Mucosa of gallbladder (tissue), 1 donor: ENCODE results near the gene PRR19. TPM values are rescaled to one million over a fixed set of nuclear protein-coding genes. Genes with fewer than 3 reads are reported as not detected.

Source experiments
- DNase-seq: peaks from one replicate; pipeline ENCODE4 v3.0.0-alpha.2; 2020; ENCODE audit warnings: low spot score
- total RNA-seq: library from RNA; stranded (reverse); gene quantifications from one replicate; pipeline ENCODE4 v1.2.1, GENCODE V29; 2021
- donor health status: DM: no; HTN: no; CAD: no.

Gene PRR19
- total RNA-seq, 1 donor from 2014 or later: 0.75 TPM

DNA sequence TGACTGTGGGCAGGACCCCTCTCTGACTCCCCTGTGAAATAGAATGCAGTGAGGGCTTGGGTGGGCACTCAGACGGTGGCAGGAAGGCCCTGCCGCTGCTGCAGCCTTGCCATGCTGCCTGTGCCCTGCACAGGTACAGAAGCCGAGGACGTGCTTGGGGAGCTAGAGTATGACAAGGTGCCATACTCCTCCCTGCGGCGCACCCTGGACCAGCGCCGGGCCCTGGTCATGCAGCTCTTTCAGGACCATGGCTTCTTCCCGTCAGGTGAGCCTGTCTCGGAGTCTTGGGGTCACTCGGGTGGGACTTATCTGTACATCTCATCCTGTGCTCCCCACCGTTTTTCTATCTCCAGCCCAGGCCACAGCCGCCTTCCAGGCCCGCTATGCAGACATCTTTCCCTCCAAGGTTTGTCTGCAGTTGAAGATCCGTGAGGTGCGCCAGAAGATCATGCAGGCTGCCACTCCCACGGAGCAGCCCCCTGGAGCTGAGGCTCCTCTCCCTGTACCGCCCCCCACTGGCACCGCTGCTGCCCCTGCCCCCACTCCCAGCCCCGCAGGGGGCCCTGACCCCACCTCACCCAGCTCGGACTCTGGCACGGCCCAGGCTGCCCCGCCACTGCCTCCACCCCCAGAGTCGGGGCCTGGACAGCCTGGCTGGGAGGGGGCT, 7.3 kb upstream of the PRR19 start:
- DNase-seq: no peak

DNA sequence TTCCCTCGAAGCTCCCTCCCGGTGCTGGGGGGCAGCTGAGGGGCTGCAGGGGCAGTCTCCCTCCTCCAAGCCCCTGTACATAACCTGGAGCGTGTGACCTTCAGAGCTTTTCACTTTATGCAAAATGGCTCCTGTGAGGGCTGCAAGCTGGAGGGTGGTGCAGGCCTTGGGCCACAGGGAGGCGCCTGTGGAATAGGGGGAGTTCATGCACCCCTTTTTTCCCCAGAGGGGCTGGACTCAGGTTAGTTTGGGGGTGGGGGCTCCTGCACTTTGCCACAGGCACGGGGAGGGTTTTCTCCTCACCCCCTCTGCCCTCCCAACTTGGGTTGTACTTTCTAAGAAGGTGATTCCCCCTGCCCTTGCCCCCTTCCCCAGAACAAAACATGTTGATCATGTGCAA, 6.6 kb upstream of the PRR19 start:
- DNase-seq: no peak

DNA sequence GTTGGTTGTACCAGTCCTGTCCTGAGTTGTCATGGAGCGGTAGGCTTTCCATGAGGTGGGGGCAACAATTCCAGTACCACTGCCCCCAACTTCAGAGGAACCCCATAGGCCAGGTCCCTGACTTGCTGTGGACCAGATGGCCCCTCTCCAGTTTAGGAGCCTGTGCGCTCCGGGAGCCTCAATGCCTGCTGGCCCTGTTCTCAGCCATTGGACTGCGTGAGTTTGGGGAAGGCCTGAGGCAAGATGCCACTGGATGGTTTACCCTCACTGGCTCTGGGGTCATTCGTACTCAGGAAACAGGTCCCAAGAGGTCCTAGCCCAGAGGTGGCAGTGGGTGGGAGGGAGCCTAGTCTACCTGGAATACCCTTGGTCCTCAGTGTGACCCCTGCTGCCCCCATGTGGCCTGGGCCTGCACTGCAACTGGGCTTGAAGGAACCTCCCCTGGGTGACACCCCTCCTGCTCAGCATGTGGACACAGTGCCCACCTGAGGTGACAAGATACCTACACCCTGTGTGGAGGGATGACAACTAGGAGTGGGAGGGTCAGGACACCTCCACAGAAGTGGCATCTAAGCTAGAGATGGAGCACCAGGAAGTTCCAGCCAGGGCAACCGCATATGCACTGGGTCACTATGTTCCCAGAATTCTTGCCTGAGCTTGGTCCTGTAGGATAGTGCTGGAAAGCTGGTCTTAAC, 6.0 kb upstream of the PRR19 start:
- DNase-seq: peak; percentile 79

DNA sequence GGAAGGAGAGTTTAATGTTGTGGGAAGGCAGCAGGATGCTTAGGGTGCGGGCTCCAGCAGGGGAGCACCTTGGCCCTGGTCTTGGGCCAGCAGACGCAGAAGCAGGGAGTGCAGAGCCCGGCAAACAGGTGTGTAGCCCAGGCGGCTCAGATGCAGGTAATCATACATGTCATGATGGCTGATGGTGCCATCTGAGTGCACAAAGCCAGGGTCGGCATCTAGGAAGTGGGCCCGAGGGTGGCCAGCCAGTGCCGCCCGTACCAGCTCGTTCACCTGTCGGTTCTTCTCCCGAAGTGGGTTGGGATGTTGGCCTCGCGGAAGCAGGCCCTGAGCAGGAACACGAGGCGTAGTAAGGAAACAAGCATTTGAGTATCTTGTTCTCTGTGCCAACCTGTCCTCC, 4.9 kb upstream of the PRR19 start:
- DNase-seq: no peak

DNA sequence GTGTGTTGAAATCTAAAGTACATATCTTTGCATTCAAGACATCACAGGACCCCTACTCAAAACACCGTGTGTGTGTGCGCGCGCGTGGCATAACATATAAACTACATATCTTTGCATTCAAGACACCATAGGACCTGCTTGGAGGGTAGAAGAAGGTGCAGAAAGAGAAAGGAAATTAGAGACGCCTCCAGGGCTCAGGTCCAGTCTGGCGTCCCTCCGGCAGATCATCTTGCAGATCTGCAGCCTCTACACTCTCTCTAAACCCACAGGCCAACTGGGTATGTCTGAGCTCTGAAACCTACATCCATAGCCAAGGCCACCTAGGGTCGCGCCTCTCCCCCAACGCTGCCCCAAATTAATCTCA, 1.2 kb downstream of the PRR19 start:
- DNase-seq: no peak

DNA sequence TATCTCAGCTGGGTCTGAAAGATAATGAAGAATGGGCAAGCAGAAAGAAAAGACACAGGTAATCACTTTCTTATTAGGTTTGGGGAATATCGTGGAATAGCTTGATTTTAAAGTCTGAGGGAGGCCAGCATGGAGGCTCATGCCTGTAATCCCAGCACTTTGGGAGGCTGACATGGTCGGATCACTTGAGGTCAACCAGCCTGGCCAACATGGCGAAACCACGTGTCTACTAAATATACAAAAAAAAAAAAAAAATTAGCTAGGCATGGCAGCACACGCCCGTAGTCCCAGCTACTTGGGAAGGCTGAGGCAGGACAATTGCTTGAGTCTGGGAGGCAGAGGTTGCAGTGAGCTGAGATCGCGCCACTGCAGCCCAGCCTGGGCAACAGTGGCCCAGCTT, 1.9 kb downstream of the PRR19 start:
- no peak for DNase-seq

DNA sequence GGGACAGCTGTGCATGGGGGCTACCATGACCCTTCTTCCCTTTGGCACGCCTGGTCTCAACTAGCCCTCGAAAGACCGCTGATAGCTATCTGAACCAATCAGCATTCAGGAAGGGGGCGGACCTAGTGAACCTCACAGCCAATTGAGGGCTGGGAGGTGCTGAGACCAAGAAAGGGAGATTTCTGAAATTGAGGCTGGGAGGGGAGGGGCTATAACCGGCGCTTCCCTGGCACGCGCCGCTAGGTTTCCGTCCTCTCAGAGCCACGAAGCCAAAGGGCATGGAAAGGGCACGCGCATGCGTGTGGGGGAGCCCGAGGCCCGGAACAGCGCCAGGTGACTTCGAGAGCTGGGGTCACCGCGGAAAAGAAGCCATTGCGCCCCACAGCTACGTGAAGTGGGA, 4.7 kb downstream of the PRR19 start:
- no peak for DNase-seq

DNA sequence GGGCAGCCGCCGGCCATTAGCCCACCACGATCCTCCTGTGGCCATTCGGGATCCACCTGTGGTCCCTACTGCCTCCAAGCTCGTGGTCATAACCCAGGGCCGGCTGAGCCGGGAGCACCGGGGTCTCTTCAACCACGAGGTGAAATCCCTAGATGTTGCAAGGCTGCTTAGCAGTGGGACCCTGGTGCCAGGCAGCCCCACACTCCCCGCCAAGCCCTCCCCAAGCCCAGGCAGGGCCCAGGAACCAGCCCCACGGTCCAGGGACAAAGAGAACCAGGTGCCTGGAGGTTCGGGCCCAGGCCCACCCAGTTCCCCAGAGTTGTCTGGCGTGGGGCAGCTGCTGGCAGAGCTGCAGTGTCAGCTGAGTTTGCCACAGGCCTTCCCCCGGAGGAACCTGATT, 7.8 kb downstream of the PRR19 start:
- no peak for DNase-seq

DNA sequence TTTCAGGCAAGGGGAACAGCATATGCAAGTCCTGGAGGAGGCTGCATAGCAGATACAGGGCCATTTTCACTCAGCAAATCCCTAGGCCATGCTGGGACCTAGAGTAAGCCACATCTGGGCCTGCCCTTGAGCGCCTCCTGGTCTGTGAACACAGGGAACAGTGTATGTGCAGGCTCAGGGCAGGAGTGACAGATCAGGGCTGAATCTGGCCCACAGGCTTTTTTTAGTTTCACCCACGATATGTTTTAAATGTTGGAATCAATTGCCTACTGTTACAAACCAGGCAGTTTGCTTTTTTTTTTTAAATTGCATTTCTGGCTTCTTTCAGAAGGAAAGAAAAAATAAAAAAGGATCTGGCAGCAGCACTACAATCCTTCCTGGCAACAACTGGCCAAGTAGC, 9.7 kb downstream of the PRR19 start:
- DNase-seq: no peak

DNA sequence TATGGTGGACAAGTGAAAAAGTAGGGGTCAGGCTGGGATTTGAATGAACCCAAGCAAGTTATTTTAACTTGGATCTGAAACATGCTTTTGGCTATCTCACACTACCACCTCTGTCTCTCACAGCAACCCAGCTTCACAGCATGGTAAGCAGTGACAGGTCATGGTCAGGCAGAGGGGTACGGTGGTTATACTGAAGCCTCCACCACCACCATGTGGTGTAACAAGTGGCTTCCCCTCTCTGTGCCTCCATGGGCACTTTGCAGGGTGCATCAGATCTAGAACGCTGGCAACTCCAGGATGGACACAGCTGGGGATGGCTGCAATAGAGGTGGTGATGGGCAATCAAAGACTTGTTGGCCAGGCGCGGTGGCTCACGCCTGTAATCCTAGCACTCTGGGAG, 10.4 kb downstream of the PRR19 start:
- no peak for DNase-seq

DNA sequence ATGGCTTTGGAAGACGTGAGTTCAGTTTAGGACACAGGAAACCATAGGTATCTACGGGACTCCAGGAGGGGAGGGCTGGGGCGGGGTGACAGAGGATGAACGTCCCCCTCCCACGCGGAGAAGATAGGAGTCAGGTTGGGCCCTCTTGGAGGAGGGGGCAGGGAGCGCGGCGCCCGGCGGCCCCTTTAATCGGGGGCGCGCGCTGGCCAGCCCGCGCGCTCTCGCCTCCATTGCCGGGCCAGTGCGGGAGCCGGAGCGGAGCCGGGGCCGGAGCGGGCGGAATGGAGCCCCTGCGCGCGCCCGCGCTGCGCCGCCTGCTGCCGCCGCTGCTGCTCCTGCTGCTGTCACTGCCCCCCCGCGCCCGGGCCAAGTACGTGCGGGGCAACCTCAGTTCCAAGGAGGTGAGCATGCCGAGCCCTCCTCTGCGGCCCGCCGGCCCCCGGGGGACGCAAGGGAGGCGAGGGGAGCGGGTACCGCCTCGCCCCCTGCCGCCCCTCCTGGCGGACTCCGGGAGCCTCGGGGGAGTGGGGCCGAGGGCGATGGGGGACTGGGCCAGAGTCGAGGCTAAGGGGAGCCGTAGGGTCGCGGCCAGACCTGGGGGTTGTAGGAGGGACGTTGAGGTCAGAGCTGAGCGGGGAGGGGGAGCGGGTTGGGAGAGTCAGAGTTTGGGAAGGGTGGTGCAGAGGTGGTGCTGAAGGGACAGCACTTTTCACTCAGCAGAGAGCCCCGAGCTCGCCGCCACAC, 11.3 kb downstream of the PRR19 start, which contains the start of gene TMEM145:
TMEM145 (plus strand) TSS at position 214 of the 744 bp plus-strand sequence; CDS start at position 282, 68 bp downstream.
- DNase-seq: no peak

DNA sequence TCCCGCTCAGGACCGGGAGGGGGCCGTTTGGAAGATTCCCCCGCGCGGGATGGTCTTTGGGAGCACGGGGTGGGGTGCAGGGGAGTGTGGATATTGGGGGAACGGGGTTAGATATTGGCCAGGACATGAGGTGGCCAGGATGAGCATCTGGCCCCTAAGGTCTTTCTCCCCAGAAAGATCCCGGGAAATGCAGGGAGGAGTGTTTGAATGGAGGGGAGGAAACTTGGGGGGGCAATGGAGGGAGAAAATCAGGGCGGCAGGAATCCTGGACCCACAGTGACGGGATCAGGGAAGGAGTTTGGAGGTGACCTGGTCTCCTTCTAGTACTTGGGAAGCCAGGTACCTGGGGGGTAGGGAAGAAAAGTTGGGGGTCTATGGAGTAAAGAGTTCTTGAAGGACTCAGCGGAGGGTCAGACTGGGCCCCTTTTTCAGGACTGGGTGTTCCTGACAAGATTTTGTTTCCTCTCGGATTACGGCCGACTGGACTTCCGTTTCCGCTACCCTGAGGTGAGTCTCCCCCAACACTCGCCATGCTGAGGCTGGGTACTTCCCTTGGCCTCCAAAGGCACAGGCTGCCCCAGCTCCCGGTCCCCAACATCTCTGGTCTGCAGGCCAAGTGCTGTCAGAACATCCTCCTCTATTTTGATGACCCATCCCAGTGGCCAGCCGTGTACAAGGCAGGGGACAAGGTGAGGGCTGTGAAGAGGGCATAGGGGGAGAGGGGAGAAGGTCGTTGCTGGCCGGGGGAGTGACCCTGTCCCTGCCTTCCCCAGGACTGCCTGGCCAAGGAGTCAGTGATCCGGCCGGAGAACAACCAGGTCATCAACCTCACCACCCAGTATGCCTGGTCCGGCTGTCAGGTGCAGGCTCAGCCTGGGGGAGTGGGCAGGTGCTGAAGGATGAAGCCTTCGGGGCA, 12.2 kb downstream of the PRR19 start:
- no peak for DNase-seq

DNA sequence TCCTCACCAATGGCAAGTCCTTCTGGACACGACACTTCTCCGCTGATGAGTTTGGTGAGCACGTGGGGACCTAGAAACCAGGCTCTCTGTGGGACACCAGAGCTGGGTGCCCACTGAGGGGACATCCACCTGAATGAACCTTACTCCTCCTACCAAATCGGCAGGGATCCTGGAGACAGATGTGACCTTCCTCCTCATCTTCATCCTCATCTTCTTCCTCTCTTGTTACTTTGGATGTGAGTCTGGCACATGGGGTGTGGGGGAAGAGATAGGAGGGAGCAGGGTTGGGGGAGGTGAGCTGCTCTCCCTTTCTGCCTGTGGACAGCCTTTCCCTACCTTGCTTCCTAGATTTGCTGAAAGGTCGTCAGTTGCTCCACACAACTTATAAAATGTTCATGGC, 13.1 kb downstream of the PRR19 start:
- DNase-seq: no peak

DNA sequence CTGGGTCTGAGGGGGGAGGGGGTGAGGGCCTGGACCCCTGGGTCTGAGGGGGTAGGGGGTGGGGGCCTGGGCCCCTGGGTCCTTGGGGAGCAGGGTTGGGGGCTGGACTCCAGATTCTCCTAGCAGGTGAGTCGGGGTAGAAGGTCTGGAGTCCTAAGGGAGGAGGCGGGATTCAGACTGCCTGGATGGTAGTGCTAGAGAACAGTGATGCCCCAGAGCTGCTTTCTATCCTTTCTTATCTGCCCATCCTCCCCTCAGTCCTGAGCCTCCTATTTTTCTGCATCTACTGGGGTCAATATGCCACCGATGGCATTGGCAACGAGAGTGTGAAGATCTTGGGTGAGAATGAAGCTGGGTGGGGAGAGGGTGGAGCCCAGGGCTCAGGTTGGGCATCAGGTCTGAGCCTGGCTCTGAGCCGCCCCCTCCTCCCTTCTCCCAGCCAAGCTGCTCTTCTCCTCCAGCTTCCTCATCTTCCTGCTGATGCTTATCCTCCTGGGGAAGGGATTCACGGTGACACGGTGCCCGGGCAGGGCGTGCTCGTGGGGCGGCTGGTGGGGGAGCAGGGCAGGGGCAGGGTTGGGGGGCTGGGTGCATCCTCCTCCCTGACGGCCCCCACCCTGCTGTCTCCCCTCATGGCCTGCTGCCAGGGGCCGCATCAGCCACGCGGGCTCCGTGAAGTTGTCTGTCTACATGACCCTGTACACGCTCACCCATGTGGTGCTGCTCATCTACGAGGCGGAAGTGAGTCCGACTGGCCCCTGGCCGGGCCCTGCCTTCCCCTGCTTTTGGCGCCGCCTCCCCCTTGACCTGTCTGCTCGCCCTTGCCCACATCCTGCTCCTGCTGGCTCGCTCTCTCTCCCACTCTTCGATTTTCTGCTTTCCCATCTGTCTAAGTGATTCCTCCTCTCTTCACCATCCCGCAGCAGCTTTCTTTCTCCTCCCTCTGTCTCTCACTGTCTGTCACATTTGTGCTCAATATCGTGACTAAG, 14.6 kb downstream of the PRR19 start:
- no peak for DNase-seq

DNA sequence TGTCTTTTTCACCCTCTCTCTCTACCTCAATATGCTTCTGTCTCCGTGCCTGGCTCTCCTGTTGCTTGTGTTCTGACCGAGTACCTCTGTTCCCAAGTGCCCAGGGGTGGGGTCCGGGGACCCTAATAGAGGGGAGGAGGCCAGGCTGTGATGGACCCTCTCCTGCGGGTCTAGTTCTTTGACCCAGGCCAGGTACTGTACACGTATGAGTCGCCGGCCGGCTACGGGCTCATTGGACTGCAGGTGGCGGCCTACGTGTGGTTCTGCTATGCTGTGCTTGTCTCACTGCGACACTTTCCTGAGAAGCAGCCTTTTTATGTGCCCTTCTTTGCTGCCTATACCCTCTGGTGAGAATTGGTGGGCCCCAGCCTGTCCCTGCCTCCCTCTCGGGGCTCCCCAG, 15.6 kb downstream of the PRR19 start:
- no peak for DNase-seq

DNA sequence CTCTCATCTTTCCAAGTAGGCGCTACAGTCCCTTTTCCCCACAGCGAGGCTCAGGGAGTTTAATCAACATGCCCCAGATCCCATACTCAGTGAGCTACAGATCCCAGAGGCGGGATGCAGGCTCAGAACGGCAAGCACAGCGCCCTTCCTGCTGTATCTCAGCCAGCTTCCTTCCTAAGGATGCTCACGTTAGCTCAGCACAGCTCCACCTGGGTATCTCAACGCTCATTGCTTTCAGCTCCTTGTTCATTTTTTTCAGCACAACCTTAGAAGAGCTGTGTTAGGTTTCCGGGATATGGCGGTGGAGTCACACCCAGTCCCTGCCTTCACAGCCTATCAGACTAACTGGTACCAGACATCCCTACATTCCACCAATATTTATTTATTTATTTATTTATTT, 20.4 kb downstream of the PRR19 start:
- no peak for DNase-seq

DNA sequence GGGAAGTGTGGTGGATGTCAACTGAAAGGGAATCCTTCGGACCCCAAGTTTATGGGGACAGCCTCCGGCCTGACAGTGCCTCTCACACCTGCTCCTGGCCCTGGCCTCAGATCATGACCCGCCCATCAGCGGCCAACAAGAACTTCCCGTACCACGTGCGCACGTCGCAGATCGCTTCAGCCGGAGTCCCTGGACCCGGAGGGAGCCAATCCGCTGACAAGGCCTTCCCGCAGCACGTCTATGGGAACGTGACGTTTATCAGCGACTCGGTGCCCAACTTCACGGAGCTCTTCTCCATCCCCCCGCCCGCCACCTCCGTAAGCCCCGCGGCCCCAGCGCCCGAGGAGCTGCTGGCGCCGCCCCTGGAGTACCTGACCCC, 21.5 kb downstream of the PRR19 start:
- DNase-seq: no peak

DNA sequence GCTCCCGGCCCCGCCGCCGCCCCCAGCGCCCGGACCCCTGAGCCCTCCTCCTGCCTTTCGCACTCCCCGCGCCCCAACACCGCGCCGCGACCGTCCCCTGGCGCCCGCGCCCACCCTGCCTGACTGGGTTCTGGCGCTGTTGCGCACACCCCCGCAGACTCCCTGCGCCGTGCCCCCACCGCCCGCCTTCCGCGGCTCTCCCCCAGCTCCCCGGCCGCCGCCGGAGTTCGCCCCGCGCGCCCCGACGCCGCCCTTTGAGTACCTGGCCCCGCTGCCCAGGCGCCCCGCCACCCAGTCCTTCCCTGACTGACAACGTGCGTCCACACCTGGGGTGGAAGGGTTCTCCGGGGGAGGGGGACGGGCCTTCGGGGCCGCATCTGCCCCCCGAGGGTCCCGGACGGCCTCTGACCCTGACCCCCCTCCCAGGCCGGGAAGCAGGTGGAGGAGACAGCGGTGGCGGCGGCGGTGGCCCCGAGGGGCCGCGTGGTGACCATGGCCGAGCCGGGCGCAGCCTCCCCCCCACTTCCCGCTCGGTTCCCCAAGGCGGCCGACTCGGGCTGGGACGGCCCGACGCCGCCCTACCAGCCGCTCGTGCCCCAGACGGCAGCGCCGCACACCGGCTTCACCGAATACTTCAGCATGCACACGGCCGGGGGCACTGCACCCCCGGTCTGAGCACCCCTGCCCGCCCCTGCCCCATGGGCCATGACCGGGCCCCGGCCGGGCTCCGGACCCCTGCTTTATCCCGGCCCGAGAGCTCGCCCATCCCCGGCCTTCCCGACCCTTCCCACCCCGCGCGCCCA, 22.1 kb downstream of the PRR19 start:
- no peak for DNase-seq

DNA sequence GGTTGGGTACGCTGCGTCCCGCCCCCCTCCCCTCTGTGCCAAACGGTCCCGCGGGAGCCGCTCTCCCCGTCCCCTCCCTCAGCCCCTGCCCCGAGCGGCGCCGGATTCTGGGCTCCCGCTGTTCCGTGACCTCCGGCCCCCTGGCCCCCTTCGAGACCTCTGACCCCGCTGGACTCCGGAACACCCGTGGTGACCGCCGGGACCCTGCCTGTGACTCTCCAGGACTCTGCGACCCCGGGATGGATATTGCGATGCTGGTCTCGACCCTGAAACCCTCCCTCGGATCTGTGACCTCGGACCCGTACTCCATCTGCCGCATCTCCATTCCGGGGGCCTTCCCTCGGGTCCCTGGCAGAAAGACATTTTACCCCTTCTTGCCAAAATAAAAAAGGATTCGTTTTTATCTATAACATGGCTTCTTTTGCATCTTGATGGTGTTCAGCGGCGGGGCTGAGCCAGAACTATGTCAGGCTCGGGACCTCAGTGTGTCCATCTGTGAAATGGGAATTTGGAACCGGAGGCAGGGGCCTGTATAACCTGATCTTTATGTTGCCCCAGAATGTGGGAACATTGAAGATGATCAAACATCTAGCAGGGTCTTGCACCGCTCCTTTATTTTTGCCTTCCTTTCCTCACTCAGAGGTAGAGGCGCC, 22.8 kb downstream of the PRR19 start:
- no peak for DNase-seq
